ENCODE data around the gene CACNA1C.

CACNA1C gene

GRCh38 chr12:2589381-2589780, 536.6 kb downstream of the CACNA1C start:
- TF ChIP-seq CTCF (IDR thresholded peaks at IDR 0.05; ENCODE audit: low read depth, low read length, missing control alignments) = no peak
- in situ Hi-C loops (cut with HindIII; ENCODE audit: low sequenced_read_pairs) = no loop called here
- no peak for DNase-seq (ENCODE audit: low read depth)
- H3K4me3 ChIP-seq (ENCODE audit: low read depth, low read length) = no peak overlapping the region

GRCh38 chr12:2593045-2593444, 540.3 kb downstream of the CACNA1C start:
- no peak for DNase-seq (ENCODE audit: low read depth)
- no peak overlapping the region for H3K4me3 ChIP-seq (ENCODE audit: low read depth, low read length)
- in situ Hi-C loops (cut with HindIII; ENCODE audit: low sequenced_read_pairs) = no loop called here
- TF ChIP-seq CTCF (IDR thresholded peaks at IDR 0.05; ENCODE audit: low read depth, low read length, missing control alignments) = no peak

- in situ Hi-C loops (cut with HindIII; ENCODE audit: low sequenced_read_pairs) = no loop called here
- TF ChIP-seq CTCF (IDR thresholded peaks at IDR 0.05; ENCODE audit: low read depth, low read length, missing control alignments) = no peak
- H3K4me3 ChIP-seq (ENCODE audit: low read depth, low read length) = no peak overlapping the region
- no peak for DNase-seq (ENCODE audit: low read depth)
Measured at GRCh38 chr12:2596441-2596840, 543.7 kb downstream of the CACNA1C start.

- DNase-seq (ENCODE audit: low read depth) = no peak
- TF ChIP-seq CTCF (IDR thresholded peaks at IDR 0.05; ENCODE audit: low read depth, low read length, missing control alignments) = no peak
- no peak overlapping the region for H3K4me3 ChIP-seq (ENCODE audit: low read depth, low read length)
- in situ Hi-C loops (cut with HindIII; ENCODE audit: low sequenced_read_pairs) = no loop called here
Measured at GRCh38 chr12:2605301-2605700, 552.5 kb downstream of the CACNA1C start.

- H3K4me3 ChIP-seq (ENCODE audit: low read depth, low read length) = no peak overlapping the region
- in situ Hi-C loops (cut with HindIII; ENCODE audit: low sequenced_read_pairs) = no loop called here
- no peak for TF ChIP-seq CTCF (IDR thresholded peaks at IDR 0.05; ENCODE audit: low read depth, low read length, missing control alignments)
- no peak for DNase-seq (ENCODE audit: low read depth)
Measured at GRCh38 chr12:2606186-2606910, 553.6 kb downstream of the CACNA1C start.

GRCh38 chr12:2607881-2608607, 555.3 kb downstream of the CACNA1C start:
- no peak for TF ChIP-seq CTCF (IDR thresholded peaks at IDR 0.05; ENCODE audit: low read depth, low read length, missing control alignments)
- H3K4me3 ChIP-seq (ENCODE audit: low read depth, low read length) = no peak overlapping the region
- in situ Hi-C loops (cut with HindIII; ENCODE audit: low sequenced_read_pairs) = no loop called here
- DNase-seq (ENCODE audit: low read depth) = no peak
